Nucleus accumbens (tissue), 56 donors: Measurements from ENCODE around the gene RBM15B.
"Not testable (repeated sequence)": the region's sequence is repeated elsewhere in the genome, so short reads cannot be mapped to it uniquely, and the experiment has no call there.

Source experiments
- DNase-seq, 56 donors: peaks; one replicate each; lab custom pipeline; 2025; lab: John Stamatoyannopoulos, UW

Gene RBM15B

GRCh38 chr3:51378726-51379125 is 12.4 kb upstream of the RBM15B start:
- DNase-seq, result no peak

- DNase-seq, result no peak
These were observed 11.8 kb upstream of the RBM15B start for GRCh38 chr3:51379301-51379700.

GRCh38 chr3:51379746-51380455 is 11.2 kb upstream of the RBM15B start:
- no peak for DNase-seq

GRCh38 chr3:51380601-51381332 is 10.3 kb upstream of the RBM15B start:
- no peak for DNase-seq

- no peak for DNase-seq
These were observed 9.8 kb upstream of the RBM15B start for GRCh38 chr3:51381333-51381705.

- DNase-seq, result no peak
These were observed 8.9 kb upstream of the RBM15B start for GRCh38 chr3:51382076-51382745.

GRCh38 chr3:51382947-51383578 is 8.0 kb upstream of the RBM15B start:
- DNase-seq, result no peak

- peak in 11 of 56 donors; percentile 38 to 73 (median 49) for DNase-seq
These were observed 6.9 kb upstream of the RBM15B start for GRCh38 chr3:51384055-51384725.

- peak; percentile 70 to 99 (median 97) for DNase-seq
These were observed 6.2 kb upstream of the RBM15B start, which contains the start of gene MANF for GRCh38 chr3:51384726-51385473. Gene MANF (plus strand): TSS chr3:51385291. CDS start chr3:51385343, 52 bp downstream.

- peak in 1 of 56 donors; percentile 31 for DNase-seq
These were observed 5.4 kb upstream of the RBM15B start for GRCh38 chr3:51385621-51386091.

- DNase-seq, result no peak
These were observed 4.8 kb upstream of the RBM15B start for GRCh38 chr3:51386159-51386851.

- no peak for DNase-seq
These were observed 4.2 kb upstream of the RBM15B start for GRCh38 chr3:51386852-51387229.

GRCh38 chr3:51387281-51387680 is 3.8 kb upstream of the RBM15B start:
- DNase-seq, result not testable (repeated sequence)

GRCh38 chr3:51388286-51389029 is 2.6 kb upstream of the RBM15B start:
- DNase-seq, result no peak

- DNase-seq, result peak in 24 of 56 donors; percentile 7 to 58 (median 19)
These were observed 1.5 kb upstream of the RBM15B start for GRCh38 chr3:51389423-51390183.

- peak in 1 of 56 donors; percentile 60 for DNase-seq
These were observed 625 bp upstream of the RBM15B start for GRCh38 chr3:51390246-51391074.
